Kidney (tissue), 14 donors: ENCODE data around the gene SLC2A8. TPM values are rescaled to one million over a fixed set of nuclear protein-coding genes. Genes with fewer than 3 reads are reported as not detected.

Experiments used
- DNase-seq, 5 donors: peaks; one replicate each; pipeline ENCODE4 v3.0.0-alpha.2; 2013 to 2020
- FAIRE-seq: peaks from 2 replicates; lab custom pipeline; 2012; peaks lifted over from hg19 to GRCh38; lab: Jason Lieb, UNC
- H3K27ac ChIP-seq, 2 donors: one replicate each; pipeline ENCODE4 v1.7.0; 2013; ENCODE audit warnings: low read depth in 2 of 2, low read length in 2 of 2, inconsistent platforms in 1 of 2
- H3K27me3 ChIP-seq: one replicate; pipeline ENCODE4 v1.7.1; 2013; ENCODE audit warnings: low read length, inconsistent platforms; ENCODE audit not compliant: control insufficient read depth, insufficient read depth
- H3K36me3 ChIP-seq, 3 donors: one replicate each; pipeline versions ENCODE4 v1.7.0 to v1.7.1; 2013; ENCODE audit warnings: low read length in 3 of 3, control low read depth in 1 of 3, inconsistent platforms in 1 of 3; ENCODE audit not compliant: insufficient read depth in 3 of 3, control insufficient read depth in 2 of 3
- H3K4me1 ChIP-seq, 3 donors: one replicate each; pipeline versions ENCODE4 v1.7.0 to v1.7.1; 2013; ENCODE audit warnings: low read length in 3 of 3, inconsistent platforms in 1 of 3, low read depth in 1 of 3; ENCODE audit not compliant: control insufficient read depth in 2 of 3, insufficient read depth in 2 of 3
- H3K4me3 ChIP-seq, 3 donors: one replicate each; pipeline versions ENCODE4 v1.7.0 to v1.8.1; 2013; ENCODE audit warnings: low read length in 3 of 3, control low read depth in 1 of 3, inconsistent platforms in 1 of 3
- H3K9ac ChIP-seq, 3 donors: one replicate each; pipeline versions ENCODE4 v1.7.0 to v1.7.1; 2013; ENCODE audit warnings: low read length in 3 of 3, control low read depth in 1 of 3, inconsistent platforms in 1 of 3
- H3K9me3 ChIP-seq, 3 donors: one replicate each; pipeline versions ENCODE4 v1.7.0 to v1.7.1; 2013; ENCODE audit warnings: low read length in 3 of 3, control low read depth in 1 of 3, inconsistent platforms in 1 of 3; ENCODE audit not compliant: control insufficient read depth in 2 of 3, insufficient read depth in 1 of 3
- CTCF ChIP-seq: IDR thresholded peaks from 3 replicates; pipeline ENCODE4 v1.5.1; 2012; ENCODE audit warnings: mild to moderate bottlenecking, moderate library complexity, borderline replicate concordance; ENCODE audit not compliant: insufficient read depth; ENCODE audit errors: extremely low read depth
- intact Hi-C: fragments of 100-400 bp; cut with DNase I; formaldehyde crosslinking; loops from one replicate; pipeline ENCODE4 v1.11.1; 2022
- polyA plus RNA-seq: library from polyadenylated mRNA; stranded (reverse); fragments of 350-450 nt; fragmentation: Illumina TruSeq; extraction: RNeasy Lipid Tissue Mini Kit (QIAGEN cat#74804); gene quantifications from one replicate; pipeline ENCODE4 v1.2.3, GENCODE V29; 2014; ENCODE audit warnings: low read depth, low replicate concordance; ENCODE audit not compliant: insufficient read depth
- total RNA-seq: library from RNA; stranded (reverse); fragmentation: NEBNext Ultra II Directional; extraction: Animal tissue kit (Norgen Biotek cat#: 25700); gene quantifications from one replicate; pipeline ENCODE4 v1.2.1, GENCODE V29; 2021
- donor health status: control.
- donor health status: control.
- donor health status: control.
- donor health status: control.
- donor health status: control.
- donor health status: DM: yes; HTN: yes; CAD: no.
- donor health status: Normal renal cell carcinoma (clear cell type).

SLC2A8 gene
- total and polyA plus RNA-seq, 2 donors from 2014 or later: 15.3 to 22.0 TPM

- intact Hi-C loops: no loop called here
- Histone ChIP-seq H3K9me3 (no peaks in the 10 kb centered on the region), H3K4me3 (peak overlapping the region in 1 of 3 donors; percentile 59), H3K27ac (no peak overlapping the region), H3K4me1 (peaks cover 0 to 17% (median 9%) of the 10 kb centered on the region in 3 donors), H3K27me3 (no peaks in the 10 kb centered on the region), H3K9ac (peak overlapping the region in 1 of 3 donors; percentile 58), H3K36me3 (peaks cover 0 to 2% (median under 1%) of the 10 kb centered on the region in 3 donors)
- DNase-seq (no peak), FAIRE-seq (no peak)
- TF ChIP-seq CTCF: no peak
Observed at GRCh38 chr9:127398715-127399400, 1.9 kb downstream of the SLC2A8 start.

- H3K9me3 ChIP-seq: no peaks in the 10 kb centered on the region
- no peak overlapping the region for H3K27ac ChIP-seq
- peaks cover 0 to 17% (median 9%) of the 10 kb centered on the region in 3 donors for H3K4me1 ChIP-seq
- FAIRE-seq (no peak), DNase-seq (no peak)
- H3K4me3 ChIP-seq: no peak overlapping the region
- intact Hi-C loops: no loop called here
- no peaks in the 10 kb centered on the region for H3K27me3 ChIP-seq
- H3K36me3 ChIP-seq: peaks cover 0 to 6% (median 5%) of the 10 kb centered on the region in 3 donors
- no peak overlapping the region for H3K9ac ChIP-seq
- no peak for TF ChIP-seq CTCF
Observed at GRCh38 chr9:127399736-127400269, 2.8 kb downstream of the SLC2A8 start.

GRCh38 chr9:127402401-127403090, 5.6 kb downstream of the SLC2A8 start:
- no peaks in the 10 kb centered on the region for H3K27me3 ChIP-seq
- H3K4me1 ChIP-seq: peaks cover 0 to 11% (median 6%) of the 10 kb centered on the region in 3 donors
- no peaks in the 10 kb centered on the region for H3K9me3 ChIP-seq
- H3K4me3 ChIP-seq: no peak overlapping the region
- TF ChIP-seq CTCF: no peak
- DNase-seq (no peak), FAIRE-seq (no peak)
- no peak overlapping the region for H3K9ac ChIP-seq
- H3K36me3 ChIP-seq: peaks cover 0 to 20% (median 15%) of the 10 kb centered on the region in 3 donors
- intact Hi-C loops: no loop called here
- H3K27ac ChIP-seq: no peak overlapping the region
